Small intestine (tissue), 16 donors: ENCODE measurements around the gene POLR3E. TPM values are rescaled to one million over a fixed set of nuclear protein-coding genes. Genes with fewer than 3 reads are reported as not detected.

Experiments used
- DNase-seq, 2 donors: peaks; one replicate each; pipeline versions ENCODE4 v3.0.0 to v3.0.0-alpha.2; 2013
- FAIRE-seq: peaks from 2 replicates; lab custom pipeline; 2012; peaks lifted over from hg19 to GRCh38; lab: Jason Lieb, UNC
- H3K27ac ChIP-seq, 3 donors: one replicate each; pipeline ENCODE4 v1.5.1; 2013; ENCODE audit warnings: low read length in 2 of 3, mild to moderate bottlenecking in 2 of 3, control low read depth in 1 of 3, inconsistent platforms in 1 of 3, low read depth in 1 of 3, moderate library complexity in 1 of 3
- H3K27me3 ChIP-seq, 3 donors: one replicate each; pipeline ENCODE4 v1.6.1; 2013; ENCODE audit warnings: low read length in 3 of 3, inconsistent platforms in 1 of 3; ENCODE audit not compliant: control insufficient read depth in 3 of 3, insufficient read depth in 3 of 3
- H3K36me3 ChIP-seq, 3 donors: one replicate each; pipeline ENCODE4 v1.6.1; 2013; ENCODE audit warnings: low read length in 3 of 3, inconsistent platforms in 1 of 3, low read depth in 1 of 3, mild to moderate bottlenecking in 1 of 3, moderate library complexity in 1 of 3; ENCODE audit not compliant: control insufficient read depth in 3 of 3, insufficient read depth in 2 of 3
- H3K4me1 ChIP-seq, 3 donors: one replicate each; pipeline ENCODE4 v1.6.1; 2013; ENCODE audit warnings: low read length in 2 of 3, inconsistent platforms in 1 of 3, low read depth in 1 of 3, mild to moderate bottlenecking in 1 of 3, moderate library complexity in 1 of 3; ENCODE audit not compliant: control insufficient read depth in 3 of 3, insufficient read depth in 2 of 3
- H3K4me3 ChIP-seq, 3 donors: one replicate each; pipeline ENCODE4 v1.5.1; 2013; ENCODE audit warnings: low read length in 3 of 3, control low read depth in 1 of 3, inconsistent platforms in 1 of 3, low read depth in 1 of 3, mild to moderate bottlenecking in 1 of 3, moderate library complexity in 1 of 3
- H3K9me3 ChIP-seq, 2 donors: one replicate each; pipeline ENCODE4 v1.6.1; 2013; ENCODE audit warnings: low read depth in 1 of 2, low read length in 1 of 2; ENCODE audit not compliant: control insufficient read depth in 2 of 2, insufficient read depth in 1 of 2
- WGBS, 3 donors: extraction: QIAGEN DNeasy Blood & Tissue Kit; methylation state at CpG; one replicate each; pipeline ENCODE4 v1.1.7; 2013; 5-methylcytosine and 5-hydroxymethylcytosine counted together
- long read RNA-seq, 10 donors: transcript quantifications; one replicate each; lab custom pipeline, GENCODE V29; 2026
- polyA plus RNA-seq, 4 donors: library from polyadenylated mRNA; stranded (reverse) in 3 of 4; unstranded in 1 of 4; fragments of 200-250 nt in 3 of 4; fragments of 120-200 nt in 1 of 4; gene quantifications; one replicate each; pipeline versions ENCODE4 v1.2.1 to v1.2.3, GENCODE V29; 2013
- donor health status: healthy with polysubstance abuse.
- donor health status: control.
- donor health status: control.
- donor health status: Bipolar disorder and iron deficiency.
- donor health status: healthy.

The POLR3E gene
- 10 to 100 TPM; 14.3 to 53.9 (median 21.3) TPM for polyA plus RNA-seq
- long read RNA-seq, donor 1: 0 reads
- long read RNA-seq, donor 2, partial matches to known transcripts: 0 of 5 reads
- long read RNA-seq, donor 2, other reads (novel, unspliced or antisense): 0 of 5 reads
- long read RNA-seq, donor 3, full-length matches to known transcripts: 9 of 9 reads
- long read RNA-seq, donor 3, partial matches to known transcripts: 0 of 9 reads
- long read RNA-seq, donor 3, other reads (novel, unspliced or antisense): 0 of 9 reads
- long read RNA-seq, donor 4: 0 reads
- long read RNA-seq, donor 5, partial matches to known transcripts: 0 of 3 reads
- long read RNA-seq, donor 5, other reads (novel, unspliced or antisense): 0 of 3 reads
- long read RNA-seq, donor 6, partial matches to known transcripts: 0 of 5 reads
- long read RNA-seq, donor 6, other reads (novel, unspliced or antisense): 0 of 5 reads
- long read RNA-seq, donor 7, full-length matches to known transcripts: 10 of 10 reads
- long read RNA-seq, donor 7, partial matches to known transcripts: 0 of 10 reads
- long read RNA-seq, donor 7, other reads (novel, unspliced or antisense): 0 of 10 reads
- long read RNA-seq, donor 8: 0 reads
- long read RNA-seq, donor 9, full-length matches to known transcripts: 5 of 5 reads
- long read RNA-seq, donor 9, partial matches to known transcripts: 0 of 5 reads
- long read RNA-seq, donor 9, other reads (novel, unspliced or antisense): 0 of 5 reads
- long read RNA-seq, donor 10, transcript POLR3E-213 (2 exons, 1,549 nt): major isoform, 5 of 8 reads
- long read RNA-seq, donor 10, partial matches to known transcripts: 0 of 8 reads
- long read RNA-seq, donor 10, other reads (novel, unspliced or antisense): 0 of 8 reads

GRCh38 chr16:22297114-22297870 lies at the start of gene POLR3E:
POLR3E (plus strand) TSS chr16:22297409; CDS start chr16:22302969, 5,560 bp downstream.
- H3K4me3 ChIP-seq: peak within 1 kb of the TSS; percentile 63 to 93 (median 84)
- peaks cover 2 to 12% (median 5%) of the 10 kb centered on the region in 3 donors for H3K4me1 ChIP-seq
- H3K27me3 ChIP-seq: no peaks in the 10 kb centered on the region
- FAIRE-seq: no peak
- WGBS, 3 donors: 0 to 1% (median 0%) methylated on average over 68 to 76 of the region's 76 CpGs
- DNase-seq: peak; percentile 99 to 100
- H3K36me3 ChIP-seq: peaks cover 0 to 23% (median 0%) of the 10 kb centered on the region in 3 donors
- no peaks in the 10 kb centered on the region for H3K9me3 ChIP-seq
- H3K27ac ChIP-seq: peak within 1 kb of the TSS; percentile 94 to 98 (median 98)

- no peaks in the 10 kb centered on the region for H3K4me1 ChIP-seq
- H3K27me3 ChIP-seq: no peaks in the 10 kb centered on the region
- WGBS, 3 donors: 90 to 96% (median 92%) methylated on average over 6 of the region's 6 CpGs
- no peak overlapping the region for H3K4me3 ChIP-seq
- DNase-seq: no peak
- peaks cover 3 to 81% (median 10%) of the 10 kb centered on the region in 3 donors for H3K36me3 ChIP-seq
- H3K27ac ChIP-seq: no peak overlapping the region
- H3K9me3 ChIP-seq: peaks cover 0 to 6% of the 10 kb centered on the region in 2 donors
- no peak for FAIRE-seq
These were observed 46.7 kb upstream of the POLR3E start for GRCh38 chr16:22250522-22250921.

GRCh38 chr16:22252317-22252716 lies 44.9 kb upstream of the POLR3E start:
- no peak for FAIRE-seq
- no peaks in the 10 kb centered on the region for H3K4me1 ChIP-seq
- H3K27ac ChIP-seq: no peak overlapping the region
- H3K36me3 ChIP-seq: peaks cover 5 to 85% (median 18%) of the 10 kb centered on the region in 3 donors
- DNase-seq: no peak
- H3K4me3 ChIP-seq: no peak overlapping the region
- peaks cover 0 to 11% of the 10 kb centered on the region in 2 donors for H3K9me3 ChIP-seq
- WGBS, 3 donors: 84 to 98% (median 95%) methylated on average over 5 of the region's 5 CpGs
- no peaks in the 10 kb centered on the region for H3K27me3 ChIP-seq

GRCh38 chr16:22253272-22253671 lies 43.9 kb upstream of the POLR3E start:
- H3K4me1 ChIP-seq: no peaks in the 10 kb centered on the region
- no peak overlapping the region for H3K27ac ChIP-seq
- H3K9me3 ChIP-seq: peaks cover 0 to 21% of the 10 kb centered on the region in 2 donors
- 80 to 94% (median 92%) methylated on average over 5 of the region's 5 CpGs for WGBS, 3 donors
- peaks cover 9 to 86% (median 20%) of the 10 kb centered on the region in 3 donors for H3K36me3 ChIP-seq
- no peak for DNase-seq
- no peak for FAIRE-seq
- H3K4me3 ChIP-seq: no peak overlapping the region
- no peaks in the 10 kb centered on the region for H3K27me3 ChIP-seq

GRCh38 chr16:22255335-22255734 lies 41.9 kb upstream of the POLR3E start:
- no peaks in the 10 kb centered on the region for H3K27me3 ChIP-seq
- FAIRE-seq: no peak
- H3K36me3 ChIP-seq: peaks cover 11 to 84% (median 17%) of the 10 kb centered on the region in 3 donors

GRCh38 chr16:22257440-22257839 lies 39.8 kb upstream of the POLR3E start:
- no peak for DNase-seq
- H3K27ac ChIP-seq: no peak overlapping the region
- peaks cover 11 to 78% (median 18%) of the 10 kb centered on the region in 3 donors for H3K36me3 ChIP-seq
- FAIRE-seq: no peak
- no peaks in the 10 kb centered on the region for H3K4me1 ChIP-seq
- peaks cover 0 to 36% of the 10 kb centered on the region in 2 donors for H3K9me3 ChIP-seq
- H3K27me3 ChIP-seq: no peaks in the 10 kb centered on the region
- no peak overlapping the region for H3K4me3 ChIP-seq
- WGBS, 3 donors: 97 to 99% (median 97%) methylated on average over 13 of the region's 13 CpGs

More at GRCh38 chr16:22255335-22255734, 41.9 kb upstream of the POLR3E start:
- WGBS, 3 donors: 92 to 100% (median 100%) methylated on average over 1 of the region's 1 CpG
- DNase-seq: no peak
- Histone ChIP-seq H3K9me3 (peaks cover 0 to 33% of the 10 kb centered on the region in 2 donors), H3K27ac (no peak overlapping the region), H3K4me3 (no peak overlapping the region), H3K4me1 (no peaks in the 10 kb centered on the region)

GRCh38 chr16:22260490-22260889 lies 36.7 kb upstream of the POLR3E start:
- Histone ChIP-seq H3K27me3 (no peaks in the 10 kb centered on the region), H3K36me3 (peaks cover 8 to 82% (median 18%) of the 10 kb centered on the region in 3 donors), H3K9me3 (peaks cover 0 to 30% of the 10 kb centered on the region in 2 donors), H3K4me1 (no peaks in the 10 kb centered on the region), H3K27ac (no peak overlapping the region), H3K4me3 (no peak overlapping the region)
- FAIRE-seq: no peak
- no peak for DNase-seq
- WGBS, 3 donors: 98 to 100% (median 100%) methylated on average over 3 of the region's 3 CpGs
